ENCODE measurements around the gene HSFX1.

GRCh38 chrX:149819371-149819770, 45.5 kb downstream of the HSFX1 start:
- TF ChIP-seq CTCF (IDR thresholded peaks at IDR 0.05) (no peak), EZH2 (IDR thresholded peaks at IDR 0.05; ENCODE audit: borderline replicate concordance, insufficient read depth, low read depth, low read length, poor library complexity, severe bottlenecking) (no peak)
